WTC11 (cell line): ENCODE data around the gene GBF1. TPM values are rescaled to one million over a fixed set of nuclear protein-coding genes. Genes with fewer than 3 reads are reported as not detected.
A peak's percentile ranks its signal among the peaks of the same experiment; 100 is the strongest.

Experiments used
- ATAC-seq: fragments of 200-7000 bp; cut with Tn5 transposase; 2 replicates; pipeline ENCODE4 v1.10.0; 2021; ENCODE audit warnings: mild to moderate bottlenecking, moderate library complexity
- CTCF ChIA-PET: fragments of 300-600 bp; sonication (Branson Sonifier 250); formaldehyde crosslinking; loops from one replicate; lab custom pipeline; 2021; ENCODE audit warnings: antibody characterized with exemption; lab: Charles Lee
- POLR2A ChIA-PET: fragments of 350-600 bp; sonication (Branson Sonifier 250); formaldehyde crosslinking; loops from one replicate; lab custom pipeline; 2021; ENCODE audit warnings: antibody characterized with exemption; lab: Charles Lee
- DNase-seq: peaks from one replicate; pipeline ENCODE4 v3.0.0; 2021; ENCODE audit warnings: low spot score
- H3K27ac Mint-ChIP-seq: 2 replicates; pipeline ENCODE4 v1.8.0; 2021; ENCODE audit warnings: mixed read lengths
- H3K27me3 Mint-ChIP-seq: 2 replicates; pipeline ENCODE4 v1.8.0; 2021; ENCODE audit warnings: low read depth, mild to moderate bottlenecking, moderate library complexity, mixed read lengths
- H3K36me3 Mint-ChIP-seq: 2 replicates; pipeline ENCODE4 v1.8.0; 2021; ENCODE audit warnings: mixed read lengths
- H3K4me1 Mint-ChIP-seq: 2 replicates; pipeline ENCODE4 v1.8.0; 2022; ENCODE audit warnings: mixed read lengths
- H3K4me3 Mint-ChIP-seq: 2 replicates; pipeline ENCODE4 v1.8.0; 2021; ENCODE audit warnings: mild to moderate bottlenecking, moderate library complexity, mixed read lengths
- H3K9me3 Mint-ChIP-seq: 2 replicates; pipeline ENCODE4 v1.8.0; 2021; ENCODE audit warnings: mixed read lengths
- AR ChIP-seq: fragments of 250-450 bp; sonication (Bioruptor Pico); IDR thresholded peaks from 2 replicates; pipeline ENCODE4 v1.9.0; 2021; ENCODE audit warnings: mild to moderate bottlenecking
- ARID4B ChIP-seq: sonication (generic); formaldehyde crosslinking; IDR thresholded peaks from 2 replicates; pipeline ENCODE4 v1.8.0; 2023; ENCODE audit warnings: missing genetic modification reagents, mild to moderate bottlenecking, borderline replicate concordance
- ATF1 ChIP-seq: sonication (generic); formaldehyde crosslinking; IDR thresholded peaks from 2 replicates; pipeline ENCODE4 v1.8.1; 2023; ENCODE audit warnings: mild to moderate bottlenecking, moderate library complexity, missing genetic modification reagents
- E2F1 ChIP-seq: sonication (generic); formaldehyde crosslinking; IDR thresholded peaks from 2 replicates; pipeline ENCODE4 v1.8.0; 2022; ENCODE audit warnings: mild to moderate bottlenecking, missing genetic modification reagents
- FOXP4 ChIP-seq: sonication (generic); formaldehyde crosslinking; IDR thresholded peaks from 2 replicates; pipeline ENCODE4 v1.8.0; 2022; ENCODE audit warnings: mild to moderate bottlenecking, missing genetic modification reagents
- GRHL2 ChIP-seq: fragments of 250-450 bp; sonication (Bioruptor Pico); IDR thresholded peaks from 2 replicates; pipeline ENCODE4 v1.8.0; 2022; ENCODE audit warnings: mild to moderate bottlenecking, moderate library complexity; ENCODE audit not compliant: insufficient replicate concordance, severe bottlenecking
- HMGA2 ChIP-seq: fragments of 250-450 bp; sonication (Bioruptor Pico); IDR thresholded peaks from 2 replicates; pipeline ENCODE4 v1.4.0; 2021; ENCODE audit warnings: mild to moderate bottlenecking, moderate library complexity
- MLX ChIP-seq: sonication (generic); formaldehyde crosslinking; IDR thresholded peaks from 2 replicates; pipeline ENCODE4 v1.8.1; 2023; ENCODE audit warnings: mild to moderate bottlenecking, missing genetic modification reagents, moderate library complexity
- NR2C2 ChIP-seq: sonication (generic); formaldehyde crosslinking; IDR thresholded peaks from 2 replicates; pipeline ENCODE4 v1.8.0; 2022; ENCODE audit warnings: mild to moderate bottlenecking, missing genetic modification reagents
- NR3C1 ChIP-seq: sonication (generic); formaldehyde crosslinking; conservative IDR thresholded peaks from 2 replicates; pipeline ENCODE4 v1.8.1; 2023; ENCODE audit warnings: low read depth, mild to moderate bottlenecking, missing genetic modification reagents
- RELA ChIP-seq: sonication (generic); formaldehyde crosslinking; IDR thresholded peaks from 2 replicates; pipeline ENCODE4 v1.8.1; 2022; ENCODE audit warnings: missing genetic modification reagents, mild to moderate bottlenecking, borderline replicate concordance
- RORB ChIP-seq: fragments of 250-450 bp; sonication (Bioruptor Pico); IDR thresholded peaks from 2 replicates; pipeline ENCODE4 v1.9.0; 2021; ENCODE audit warnings: mild to moderate bottlenecking
- SP1 ChIP-seq: sonication (generic); formaldehyde crosslinking; conservative IDR thresholded peaks from 2 replicates; pipeline ENCODE4 v1.8.1; 2022; ENCODE audit warnings: missing genetic modification reagents
- TCF7 ChIP-seq: sonication (generic); formaldehyde crosslinking; IDR thresholded peaks from 2 replicates; pipeline ENCODE4 v1.8.0; 2022; ENCODE audit warnings: mild to moderate bottlenecking, low read depth, missing genetic modification reagents, moderate library complexity
- TEAD1 ChIP-seq: sonication (generic); formaldehyde crosslinking; IDR thresholded peaks from 2 replicates; pipeline ENCODE4 v1.8.0; 2022; ENCODE audit warnings: mild to moderate bottlenecking, missing genetic modification reagents
- USF1 ChIP-seq: sonication (generic); formaldehyde crosslinking; IDR thresholded peaks from 2 replicates; pipeline ENCODE4 v1.8.0; 2022; ENCODE audit warnings: mild to moderate bottlenecking, missing genetic modification reagents
- ZBTB21 ChIP-seq: sonication (generic); formaldehyde crosslinking; IDR thresholded peaks from 2 replicates; pipeline ENCODE4 v1.8.1; 2023; ENCODE audit warnings: mild to moderate bottlenecking, missing genetic modification reagents, borderline replicate concordance
- ZNF396 ChIP-seq: fragments of 250-450 bp; sonication (Bioruptor Pico); IDR thresholded peaks from 2 replicates; pipeline ENCODE4 v1.8.0; 2021; ENCODE audit warnings: mild to moderate bottlenecking, moderate library complexity, borderline replicate concordance
- ZNF416 ChIP-seq: fragments of 250-450 bp; sonication (Bioruptor Pico); IDR thresholded peaks from 2 replicates; pipeline ENCODE4 v1.9.0; 2021; ENCODE audit warnings: mild to moderate bottlenecking, inconsistent platforms
- total RNA-seq: library from RNA; stranded (reverse); gene quantifications from 3 replicates; pipeline ENCODE4 v1.2.3, GENCODE V29; 2021

The GBF1 gene
- total RNA-seq, 1 experiment from 2014 or later, result 32.4 TPM

GRCh38 chr10:102420181-102420713 is 174.9 kb downstream of the GBF1 start:
- ChIA-PET POLR2A (interaction anchor here (0.9 to 5.0 kb wide), 7 partner anchors 9 to 163 kb away, joined by 3 to 34 read pairs (median 12); partner anchors contain the start of genes C10orf95, CUEDC2 and NFKB2), CTCF (interaction anchor here (0.6 to 6.7 kb wide), 14 partner anchors 10 to 251 kb away, joined by 4 to 68 read pairs (median 31); partner anchors contain the start of genes ACTR1A, C10orf95, CUEDC2 and NFKB2)
- no peak for ATAC-seq
- Mint-ChIP-seq H3K27ac (peak overlapping the region; percentile 99), H3K27me3 (peaks cover 5% of the 10 kb centered on the region; the same call in 1 of the 2 replicates), H3K36me3 (peaks cover 9% of the 10 kb centered on the region; the same call in 1 of the 2 replicates), H3K4me1 (peaks cover 19% of the 10 kb centered on the region), H3K4me3 (peak overlapping the region; percentile 98), H3K9me3 (no peaks in the 10 kb centered on the region)
- no peak for TF ChIP-seq ATF1
- peak; percentile 18; the same call in 1 of the 2 replicates for TF ChIP-seq AR (CRISPR knock-in tag)
- 0 out of 2 replicates have a peak, but pooled peaks have one; percentile 28 for TF ChIP-seq RELA (CRISPR knock-in tag)
- TF ChIP-seq MLX (CRISPR knock-in tag), result no peak
- no peak for TF ChIP-seq RORB
- TF ChIP-seq FOXP4, result no peak
- TF ChIP-seq NR3C1 (CRISPR knock-in tag), result no peak
- TF ChIP-seq E2F1 (CRISPR knock-in tag), result no peak
- no peak for DNase-seq

GRCh38 chr10:102420714-102421506 is 175.6 kb downstream of the GBF1 start, which contains the start of gene FBXL15:
TSS of gene FBXL15 (plus strand) at chr10:102420836. CDS start at chr10:102421130, 294 bp downstream.
- peak within 1 kb of the TSS; percentile 99 for H3K27ac Mint-ChIP-seq
- DNase-seq, result peak; percentile 98
- peaks cover 5% of the 10 kb centered on the region; the same call in 1 of the 2 replicates for H3K27me3 Mint-ChIP-seq
- H3K4me1 Mint-ChIP-seq, result peaks cover 19% of the 10 kb centered on the region
- H3K4me3 Mint-ChIP-seq, result peak within 1 kb of the TSS; percentile 98
- no peaks in the 10 kb centered on the region for H3K9me3 Mint-ChIP-seq
- ChIA-PET POLR2A (interaction anchor here (0.6 to 5.0 kb wide), 10 partner anchors 8 to 299 kb away, joined by 3 to 34 read pairs (median 10); partner anchors contain the start of genes C10orf95, CUEDC2 and NFKB2), CTCF (interaction anchor here (0.6 to 6.7 kb wide), 14 partner anchors 10 to 190 kb away, joined by 3 to 68 read pairs (median 31); partner anchors contain the start of genes ACTR1A, C10orf95, CUEDC2 and NFKB2)
- H3K36me3 Mint-ChIP-seq, result peaks cover 9% of the 10 kb centered on the region; the same call in 1 of the 2 replicates
- peak; percentile 58 for ATAC-seq
- TF ChIP-seq ZNF416 (CRISPR knock-in tag), result no peak
- TF ChIP-seq GRHL2 (CRISPR knock-in tag), result no peak
- no peak for TF ChIP-seq NR2C2 (CRISPR knock-in tag)
- no peak for TF ChIP-seq RELA (CRISPR knock-in tag)
- no peak for TF ChIP-seq TCF7 (CRISPR knock-in tag)
- TF ChIP-seq HMGA2 (CRISPR knock-in tag), result peak; percentile 13; the same call in 1 of the 2 replicates
- TF ChIP-seq ZBTB21 (CRISPR knock-in tag), result no peak
- no peak for TF ChIP-seq ZNF396 (CRISPR knock-in tag)
- TF ChIP-seq ARID4B (CRISPR knock-in tag), result peak; percentile 95
- peak; percentile 58; the same call in 1 of the 2 replicates for TF ChIP-seq TEAD1 (CRISPR knock-in tag)
- TF ChIP-seq USF1 (CRISPR knock-in tag), result peak; percentile 52; the same call in 1 of the 2 replicates
- peak; percentile 89 for TF ChIP-seq SP1 (CRISPR knock-in tag)
